ENCODE data around the gene TCN1.
"Not testable (repeated sequence)": the region's sequence is repeated elsewhere in the genome, so short reads cannot be mapped to it uniquely, and the experiment has no call there.

TCN1 gene, protein sequence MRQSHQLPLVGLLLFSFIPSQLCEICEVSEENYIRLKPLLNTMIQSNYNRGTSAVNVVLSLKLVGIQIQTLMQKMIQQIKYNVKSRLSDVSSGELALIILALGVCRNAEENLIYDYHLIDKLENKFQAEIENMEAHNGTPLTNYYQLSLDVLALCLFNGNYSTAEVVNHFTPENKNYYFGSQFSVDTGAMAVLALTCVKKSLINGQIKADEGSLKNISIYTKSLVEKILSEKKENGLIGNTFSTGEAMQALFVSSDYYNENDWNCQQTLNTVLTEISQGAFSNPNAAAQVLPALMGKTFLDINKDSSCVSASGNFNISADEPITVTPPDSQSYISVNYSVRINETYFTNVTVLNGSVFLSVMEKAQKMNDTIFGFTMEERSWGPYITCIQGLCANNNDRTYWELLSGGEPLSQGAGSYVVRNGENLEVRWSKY

DNA sequence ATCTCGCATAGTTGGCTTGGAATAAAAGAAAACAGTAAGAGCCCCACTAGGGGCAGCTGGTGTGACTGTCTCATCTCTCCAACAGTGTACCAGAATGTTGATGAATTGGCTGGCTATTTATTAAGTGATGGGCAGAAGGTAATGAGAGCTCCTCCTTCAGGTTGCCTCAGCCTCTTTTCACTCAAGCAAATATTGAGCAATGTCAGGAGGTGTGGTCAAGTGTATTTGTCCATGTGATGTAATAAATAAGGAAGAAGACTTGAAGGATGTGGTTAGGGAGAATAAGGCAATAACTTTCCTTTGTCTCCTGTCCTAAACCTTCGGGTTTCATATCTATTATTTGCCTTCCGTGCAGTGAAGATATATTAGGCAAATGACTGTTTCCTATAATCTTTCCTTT, at the start of gene TCN1:
TSS of gene TCN1 (minus strand) at position 91 of the 400 bp plus-strand sequence. CDS start at position 74, 17 bp downstream.
- DNase-seq = no peak

- not testable (repeated sequence) for DNase-seq
Measured at GRCh38 chr11:59903569-59903968, 37.3 kb upstream of the TCN1 start.

- DNase-seq = no peak
Measured at GRCh38 chr11:59901306-59901705, 35.0 kb upstream of the TCN1 start.

GRCh38 chr11:59900366-59901126, 34.3 kb upstream of the TCN1 start:
- no peak for DNase-seq

- no peak for DNase-seq
Measured at GRCh38 chr11:59899532-59899931, 33.2 kb upstream of the TCN1 start.

GRCh38 chr11:59898650-59899049, 32.4 kb upstream of the TCN1 start:
- no peak for DNase-seq

GRCh38 chr11:59898046-59898445, 31.8 kb upstream of the TCN1 start:
- no peak for DNase-seq

DNA sequence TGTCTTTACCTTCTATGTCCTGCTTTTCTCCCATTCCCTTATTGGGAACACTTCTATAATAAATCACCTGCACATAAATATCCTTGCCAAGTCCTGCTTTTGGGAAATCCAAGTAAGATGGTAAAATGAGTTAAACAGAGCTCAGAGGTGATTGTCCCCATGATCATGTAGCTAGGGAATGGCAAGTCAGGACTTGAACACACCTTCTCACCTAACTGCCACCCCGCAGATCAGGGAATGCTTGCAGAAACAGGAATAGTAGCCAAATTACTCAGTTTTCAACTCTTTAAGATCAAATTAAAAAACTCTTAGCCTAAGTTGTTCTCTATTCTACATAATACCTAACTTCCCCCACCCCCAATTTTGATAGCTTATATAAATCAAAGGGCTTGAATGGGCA, 28.3 kb upstream of the TCN1 start:
- DNase-seq = no peak

- no peak for DNase-seq
Measured at GRCh38 chr11:59891781-59892181, 25.5 kb upstream of the TCN1 start.

GRCh38 chr11:59887156-59887555, 20.9 kb upstream of the TCN1 start:
- not testable (repeated sequence) for DNase-seq

GRCh38 chr11:59883597-59883996, 17.3 kb upstream of the TCN1 start:
- DNase-seq = no peak

DNA sequence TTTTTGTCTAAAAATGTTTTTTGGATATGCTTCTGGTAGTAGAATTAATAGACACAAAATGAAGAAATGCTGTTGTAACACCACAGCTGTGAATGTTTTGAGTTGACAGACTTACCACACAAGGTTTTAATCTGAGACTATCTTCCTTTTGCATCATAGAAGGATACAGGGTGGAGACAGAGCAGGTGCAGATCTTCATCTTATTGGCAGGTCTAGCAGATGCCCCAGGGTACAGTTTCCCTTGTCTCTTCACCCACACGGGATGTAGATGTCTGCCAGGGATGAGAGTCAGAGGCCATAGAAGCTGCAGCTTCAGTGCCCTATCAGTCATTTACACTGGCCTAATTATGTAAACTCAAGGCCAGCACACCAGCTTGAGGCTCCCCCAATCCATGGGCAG, 13.3 kb upstream of the TCN1 start:
- DNase-seq = no peak

- no peak for DNase-seq
Measured at GRCh38 chr11:59878575-59878974, 12.3 kb upstream of the TCN1 start, which contains the start of gene OOSP3. TSS of gene OOSP3 (plus strand) at chr11:59878782. CDS start at chr11:59878809, 27 bp downstream.

DNA sequence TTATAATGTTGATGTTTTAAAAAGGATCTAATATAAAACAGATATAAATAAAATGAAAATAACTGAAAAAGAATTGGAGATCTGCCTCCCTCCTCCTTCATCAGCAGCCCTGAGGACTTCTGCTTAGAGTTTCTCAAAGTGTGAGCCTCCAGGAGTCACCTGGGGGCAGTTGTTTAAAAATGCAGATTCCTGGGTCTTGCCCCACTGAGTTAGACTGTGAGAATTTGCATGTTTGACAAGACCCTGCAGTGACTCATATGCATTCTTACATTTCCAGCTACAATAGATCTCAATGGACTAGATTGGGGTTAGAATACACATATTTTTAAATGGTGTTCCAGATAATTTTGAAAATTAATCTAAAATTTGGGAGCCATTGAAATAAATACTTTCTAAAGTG, 11.5 kb upstream of the TCN1 start:
- no peak for DNase-seq

- DNase-seq = no peak
Measured at GRCh38 chr11:59877325-59877724, 11.0 kb upstream of the TCN1 start.

DNA sequence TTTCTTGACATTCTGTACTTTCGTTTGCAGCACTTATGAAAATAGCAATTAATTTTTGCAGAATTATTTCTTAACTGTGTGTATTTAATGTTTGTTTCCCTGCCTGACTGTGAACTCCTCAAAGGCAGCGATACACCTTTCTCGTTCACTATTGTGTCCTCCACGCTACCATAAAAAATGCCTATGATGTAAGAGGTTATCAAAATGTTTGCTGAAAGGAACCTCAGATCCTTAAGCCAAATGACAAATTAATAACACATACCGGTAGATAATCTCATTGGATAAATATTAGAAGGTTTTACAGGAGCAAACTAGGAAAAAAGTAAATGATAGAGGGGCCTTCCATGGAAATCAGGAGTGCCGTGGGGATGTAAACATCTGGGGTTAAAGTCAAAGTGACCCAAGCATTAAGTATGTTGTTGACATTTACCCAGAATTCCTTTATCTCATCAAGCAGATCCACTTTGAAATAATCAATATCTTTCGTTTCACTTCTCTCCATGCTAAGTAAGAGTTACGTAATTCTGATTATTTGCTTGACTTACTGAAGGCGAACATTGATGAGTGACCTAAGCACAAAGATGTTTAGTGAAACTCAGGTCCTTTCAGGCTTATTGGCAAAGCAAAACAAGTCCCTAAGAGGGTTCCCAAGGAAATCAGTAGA, 9.7 kb upstream of the TCN1 start:
- DNase-seq = no peak

DNA sequence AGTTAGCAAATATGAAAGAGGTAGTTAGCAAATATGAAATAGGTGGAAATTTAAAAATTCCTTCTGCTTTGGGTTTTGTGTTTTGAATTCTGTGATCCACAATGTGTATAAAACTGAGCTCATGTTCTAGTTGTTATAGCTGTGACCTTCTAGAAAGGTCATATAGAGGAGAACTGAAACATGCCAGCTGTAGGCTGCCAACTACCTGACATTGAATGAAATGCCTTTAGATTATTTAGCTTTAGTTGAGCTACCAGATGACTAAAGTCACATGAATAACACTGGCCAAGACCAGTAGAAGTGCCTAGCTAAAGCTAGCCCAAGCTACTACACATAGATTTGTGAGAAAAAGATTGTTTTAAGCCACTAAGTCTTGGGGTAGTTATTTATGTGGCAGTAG, 5.8 kb upstream of the TCN1 start:
- DNase-seq = no peak

GRCh38 chr11:59867946-59868345, 1.7 kb upstream of the TCN1 start:
- no peak for DNase-seq

DNA sequence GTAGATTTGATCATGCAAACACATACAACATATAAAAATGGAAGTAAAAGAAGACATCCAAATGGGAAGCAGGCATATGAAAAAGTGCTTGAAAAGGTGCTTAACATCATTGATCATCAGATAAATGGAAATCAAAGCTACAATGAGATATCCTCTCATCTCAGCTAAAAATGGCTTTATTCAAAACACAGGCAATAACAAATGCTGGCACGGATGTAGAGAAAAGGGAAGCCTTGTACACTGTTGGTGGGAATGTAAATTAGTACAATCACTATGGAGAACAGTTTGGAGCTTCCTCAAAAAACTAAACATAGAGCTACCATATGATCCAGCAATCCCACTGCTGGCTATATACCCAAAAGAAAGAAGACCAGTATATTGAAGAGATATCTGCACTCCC, 549 bp upstream of the TCN1 start:
- DNase-seq = no peak

DNA sequence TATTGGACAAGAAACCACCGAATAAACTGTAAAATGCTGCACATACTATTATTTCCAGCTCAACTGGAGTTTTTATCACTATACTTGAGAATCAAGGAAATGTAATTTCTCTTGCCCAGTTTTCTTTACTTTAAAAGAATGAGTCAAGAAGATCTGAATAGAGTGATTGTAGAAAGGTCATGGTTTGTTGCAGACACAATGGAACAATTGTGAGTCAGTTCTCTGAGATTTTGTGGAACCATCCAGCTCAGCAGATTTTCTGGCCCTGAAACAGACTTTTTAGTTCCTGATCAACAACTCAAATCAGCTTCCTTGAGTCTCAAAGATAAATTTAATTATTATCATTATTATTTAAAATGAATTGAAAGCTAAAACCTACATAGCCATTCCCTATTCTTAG, 1.3 kb downstream of the TCN1 start:
- DNase-seq = no peak

- DNase-seq = no peak
Measured at GRCh38 chr11:59862252-59862651, 4.0 kb downstream of the TCN1 start.

GRCh38 chr11:59859673-59860072, 6.6 kb downstream of the TCN1 start:
- DNase-seq = no peak
